NCI-H2227 (cell line): ENCODE data around the gene PDZRN3.

Source experiments
- DNase-seq: peaks from one replicate; lab custom pipeline; 2025; ENCODE audit not compliant: unreplicated experiment; lab: John Stamatoyannopoulos, UW

The PDZRN3 gene

DNA sequence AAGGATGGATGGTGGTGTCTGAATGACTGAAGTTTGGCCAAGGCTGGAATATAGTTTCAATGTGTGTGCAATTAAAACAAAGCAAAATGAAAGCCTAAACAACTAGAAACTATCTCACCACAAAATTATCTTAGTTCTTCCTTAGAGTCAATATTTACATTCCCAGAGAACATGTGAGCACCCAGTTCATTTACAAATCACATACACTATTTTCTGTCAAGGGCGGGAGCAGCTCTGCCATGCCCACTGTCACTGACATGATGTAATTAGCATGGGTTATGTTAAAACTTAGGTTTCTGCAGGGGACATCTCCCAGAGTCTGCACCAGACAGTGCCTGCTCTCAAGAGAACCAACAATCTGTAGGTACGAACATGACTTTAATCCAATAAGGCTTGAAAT is 65.0 kb downstream of the PDZRN3 start:
- DNase-seq: no peak

- DNase-seq: no peak
Observed at GRCh38 chr3:73558727-73559075, 66.0 kb downstream of the PDZRN3 start.

- DNase-seq: no peak
Observed at GRCh38 chr3:73557986-73558726, 66.6 kb downstream of the PDZRN3 start.

DNA sequence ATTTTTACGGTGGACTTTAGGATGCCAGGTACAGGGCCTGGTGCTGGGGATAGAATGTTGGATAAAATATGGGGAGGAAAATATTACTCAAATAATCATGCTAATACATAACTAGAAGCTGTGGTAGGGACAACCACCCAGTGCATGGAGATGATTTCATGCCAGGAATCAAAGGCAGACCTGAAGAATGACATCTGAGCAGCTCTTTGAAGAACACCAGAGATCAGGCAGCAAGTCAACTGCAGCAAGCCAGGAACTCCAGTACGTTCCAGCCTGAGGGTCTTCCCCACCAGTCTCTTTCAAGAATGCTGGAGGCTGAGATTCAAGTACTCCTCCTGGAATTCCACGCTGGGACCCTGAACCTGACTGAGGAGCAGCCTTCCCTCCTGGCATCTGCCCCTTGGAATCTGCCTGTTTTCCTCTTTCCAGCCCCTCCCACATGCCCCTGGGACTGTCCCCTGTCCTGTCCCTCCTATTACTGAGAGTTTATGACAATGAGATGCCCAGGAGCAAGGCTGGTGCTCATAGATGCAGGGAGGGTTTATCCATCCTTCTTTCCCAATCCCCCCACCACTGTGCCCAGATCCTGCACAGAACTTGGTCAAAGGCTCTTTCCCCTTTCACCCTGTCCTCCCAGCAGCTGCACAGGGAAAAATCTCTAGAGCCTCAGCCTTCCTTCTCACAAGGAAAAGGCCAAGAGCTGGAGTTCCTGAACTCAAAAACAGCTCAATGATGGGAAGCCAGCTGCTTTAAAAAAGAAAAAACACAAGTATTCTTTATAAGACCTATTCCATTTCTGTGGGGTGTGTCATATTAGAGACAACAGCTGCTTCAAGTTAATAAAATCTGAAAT is 68.0 kb downstream of the PDZRN3 start:
- DNase-seq: no peak

DNA sequence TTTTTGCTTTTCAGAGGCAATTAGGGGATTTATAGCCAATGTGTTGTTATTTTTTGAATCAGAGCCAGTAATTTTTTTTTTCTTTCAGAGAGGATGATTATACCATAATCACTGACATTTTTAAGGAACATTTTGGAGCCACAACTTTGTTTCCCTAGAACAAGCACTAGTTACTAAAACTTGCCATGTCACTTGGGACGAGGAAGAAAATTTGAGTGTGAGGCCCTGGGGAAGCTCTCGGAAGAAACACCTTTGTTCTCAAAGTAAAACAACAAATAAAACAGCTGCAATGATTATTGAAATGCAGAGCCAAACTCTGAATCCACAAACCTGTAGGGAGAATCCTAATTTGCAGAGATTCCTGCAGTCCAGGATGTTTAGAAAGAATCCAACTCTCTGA is 69.7 kb downstream of the PDZRN3 start:
- no peak for DNase-seq

- no peak for DNase-seq
Observed at GRCh38 chr3:73552700-73553099, 72.0 kb downstream of the PDZRN3 start.

DNA sequence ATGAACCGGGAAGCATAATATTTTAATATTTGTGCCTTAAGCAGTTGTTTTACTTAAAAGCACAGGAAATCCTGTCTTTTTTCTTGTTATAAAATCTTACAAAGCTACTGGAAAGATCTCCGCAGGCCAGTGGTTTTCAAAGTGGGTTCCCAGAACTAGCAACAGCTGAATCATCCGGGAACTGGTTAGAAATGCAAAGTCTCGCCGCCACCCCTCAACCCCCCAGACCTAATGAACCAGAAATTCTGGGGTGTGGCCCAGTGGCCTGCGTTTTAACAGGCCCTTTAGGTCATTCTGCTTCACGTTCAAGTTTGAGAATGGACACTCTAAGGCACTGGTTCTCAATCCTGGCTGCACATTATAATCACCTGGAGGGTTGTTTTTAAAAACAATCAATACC is 74.7 kb downstream of the PDZRN3 start:
- no peak for DNase-seq

- DNase-seq: peak; percentile 19
Observed at GRCh38 chr3:73549051-73549600, 75.6 kb downstream of the PDZRN3 start.

- DNase-seq: no peak
Observed at GRCh38 chr3:73548436-73548835, 76.3 kb downstream of the PDZRN3 start.

- no peak for DNase-seq
Observed at GRCh38 chr3:73547427-73548248, 77.1 kb downstream of the PDZRN3 start.

DNA sequence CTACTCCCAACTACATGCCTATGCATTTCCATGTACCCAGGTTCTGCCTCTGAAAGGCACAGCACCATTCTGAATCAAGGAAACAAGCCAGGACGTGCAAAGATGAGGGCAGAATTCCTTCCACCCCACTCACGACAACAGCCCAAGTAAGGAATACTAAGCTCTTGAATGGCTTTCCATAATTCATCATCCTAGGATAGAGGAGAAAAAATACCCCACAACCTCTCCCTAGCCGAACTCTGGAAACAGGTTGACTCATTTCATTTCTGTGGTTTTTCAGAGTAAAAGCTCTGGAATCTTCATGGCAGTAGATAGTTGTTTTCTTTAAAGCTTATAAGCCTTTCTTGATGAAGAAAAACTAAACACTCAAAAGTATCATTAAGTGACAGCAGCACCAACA is 77.8 kb downstream of the PDZRN3 start:
- no peak for DNase-seq

- no peak for DNase-seq
Observed at GRCh38 chr3:73543412-73543811, 81.3 kb downstream of the PDZRN3 start.

- no peak for DNase-seq
Observed at GRCh38 chr3:73542136-73542535, 82.6 kb downstream of the PDZRN3 start.

DNA sequence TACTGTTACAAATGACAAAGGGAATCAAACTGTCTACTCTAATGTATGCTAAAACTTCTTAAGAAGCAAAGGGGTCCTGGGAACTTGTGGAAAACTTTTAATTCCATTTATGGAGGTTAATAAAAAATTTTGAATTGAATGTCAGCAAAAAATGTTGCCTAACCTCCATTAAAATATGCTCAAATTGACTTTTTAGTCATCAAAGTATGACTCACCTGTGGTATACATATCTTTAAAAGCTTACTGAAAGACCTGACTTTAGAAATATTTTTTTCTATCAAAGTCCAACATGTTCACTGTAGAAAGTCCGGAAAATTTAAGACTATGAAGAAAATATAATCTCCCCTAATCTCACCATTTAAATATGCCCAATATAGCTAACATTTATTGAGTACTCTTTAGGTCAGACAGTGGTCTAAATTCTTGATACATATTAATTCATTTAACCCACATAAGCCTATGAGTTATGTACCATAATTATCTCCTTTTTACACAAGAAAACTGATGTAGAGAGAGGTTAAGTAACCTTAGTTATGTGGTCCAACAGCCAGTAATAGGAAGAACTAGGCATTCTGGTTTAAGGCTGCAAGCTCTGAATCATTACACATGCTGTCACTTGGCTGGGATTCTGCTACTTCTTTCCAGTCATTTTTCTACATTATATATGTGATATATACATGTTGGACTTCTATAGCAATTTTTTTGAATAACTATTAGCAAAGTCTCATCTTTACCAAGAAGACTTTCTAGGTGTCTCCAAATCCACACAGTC is 83.6 kb downstream of the PDZRN3 start:
- DNase-seq: no peak

- DNase-seq: no peak
Observed at GRCh38 chr3:73538486-73538885, 86.3 kb downstream of the PDZRN3 start.

DNA sequence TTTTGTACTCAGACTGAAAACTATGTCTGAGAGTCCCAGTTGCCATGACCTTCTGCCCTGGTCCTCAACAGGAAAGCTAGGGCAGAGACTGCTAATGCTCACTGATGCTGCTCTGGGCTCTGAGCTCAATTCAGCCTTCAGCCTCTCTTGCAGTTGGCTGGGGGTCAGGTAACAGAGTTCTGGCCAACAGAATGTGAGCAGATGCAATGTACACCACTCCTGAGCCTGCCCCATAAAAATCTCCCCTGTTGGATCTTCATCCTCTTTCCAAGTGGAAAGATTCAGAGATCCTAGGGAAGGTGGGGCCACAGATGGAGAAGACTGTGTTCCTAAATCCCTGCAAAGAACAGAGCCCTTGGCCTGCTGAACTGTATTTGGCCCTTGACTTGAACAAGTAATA is 87.8 kb downstream of the PDZRN3 start:
- no peak for DNase-seq

DNA sequence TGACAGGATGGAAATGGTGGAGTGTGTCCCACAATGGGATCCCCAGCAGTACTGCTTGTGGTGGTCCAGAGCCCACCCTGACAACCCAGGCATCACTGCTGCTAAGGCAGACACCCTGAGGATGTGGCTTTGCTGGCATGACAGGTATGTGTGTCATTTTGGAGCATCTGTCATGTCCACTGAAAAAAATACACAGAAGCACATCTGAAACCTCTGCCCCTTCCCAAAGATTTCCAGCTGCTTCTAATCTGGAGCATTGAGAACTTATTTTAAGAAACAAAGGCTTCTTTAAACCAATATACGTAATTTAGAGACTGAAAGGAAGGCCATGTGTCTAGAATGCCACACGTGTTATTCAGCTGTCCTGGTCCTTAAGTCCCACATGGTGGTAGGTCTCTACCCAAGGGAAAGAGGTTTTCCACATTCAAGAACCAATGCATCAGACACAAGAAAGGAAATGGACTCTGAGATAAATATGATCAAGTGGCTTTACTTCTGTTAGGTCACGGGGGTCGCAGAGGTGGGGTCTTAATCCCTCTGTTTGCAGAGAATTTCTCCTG is 88.3 kb downstream of the PDZRN3 start:
- no peak for DNase-seq

- no peak for DNase-seq
Observed at GRCh38 chr3:73535931-73536330, 88.8 kb downstream of the PDZRN3 start.

DNA sequence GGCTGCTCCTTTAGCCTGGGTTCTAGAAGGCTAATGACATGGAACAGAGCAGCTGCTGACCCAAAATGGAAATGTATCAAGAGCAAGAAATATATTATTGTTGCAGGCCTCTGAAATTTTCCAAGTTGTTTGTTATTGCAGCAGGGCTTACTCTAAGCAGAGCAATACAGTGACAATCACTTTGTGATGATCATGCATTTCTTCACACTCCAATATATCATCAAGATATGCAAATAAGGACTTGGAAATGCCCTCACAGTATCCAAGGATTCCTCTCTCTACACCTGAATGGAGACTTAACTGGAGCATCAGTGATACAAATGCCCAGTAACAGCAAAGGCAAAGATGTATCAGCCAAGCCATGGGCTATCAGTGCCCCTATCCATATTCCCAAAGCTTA is 89.6 kb downstream of the PDZRN3 start:
- no peak for DNase-seq

DNA sequence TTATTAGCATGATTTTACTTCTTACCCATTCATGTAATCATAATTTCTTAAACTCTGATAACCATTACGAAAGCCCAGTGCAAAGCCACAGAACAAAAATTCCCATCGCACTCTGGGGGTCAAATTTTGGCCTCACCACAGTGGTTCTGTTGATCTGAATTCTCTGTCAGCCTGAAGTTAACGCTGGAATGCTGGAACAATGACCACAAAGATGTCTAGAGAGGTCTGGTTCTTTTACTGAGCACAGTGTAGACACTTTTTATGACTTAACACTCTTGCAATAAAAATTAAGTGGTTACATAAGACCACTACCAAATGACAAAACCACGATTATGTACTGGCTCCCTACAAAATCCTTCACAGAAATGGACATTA is 94.7 kb downstream of the PDZRN3 start:
- no peak for DNase-seq
